ENCODE data around the gene HIBADH. TPM values are rescaled to one million over a fixed set of nuclear protein-coding genes. Genes with fewer than 3 reads are reported as not detected.
"Not testable (repeated sequence)": the region's sequence is repeated elsewhere in the genome, so short reads cannot be mapped to it uniquely, and the experiment has no call there.

Gene HIBADH
- total and polyA plus RNA-seq, 2 of the 4 experiments (the other 2 are of a cell fraction) = 36.6 to 52.5 TPM

GRCh38 chr7:27578169-27578568, 84.5 kb downstream of the HIBADH start:
- H3K27ac ChIP-seq (ENCODE audit: insufficient read depth, low read length); H2BK20ac ChIP-seq (ENCODE audit: low read depth, low read length); H4K20me1 ChIP-seq (ENCODE audit: insufficient read depth, low read length); H3K23ac ChIP-seq (ENCODE audit: low read depth, low read length); H3K9me3 ChIP-seq (ENCODE audit: control insufficient read depth, insufficient read depth, low read length); BruUV-seq (replicated peaks); H3K4me2 ChIP-seq (ENCODE audit: low read depth, low read length); H2AK5ac ChIP-seq (ENCODE audit: low read depth, low read length); H4K8ac ChIP-seq (ENCODE audit: low read depth in 2 of 2, low read length in 2 of 2); H3K36me3 ChIP-seq (ENCODE audit: control insufficient read depth, insufficient read depth, low read length); H3K18ac ChIP-seq (ENCODE audit: low read depth, low read length); H3K4ac ChIP-seq (ENCODE audit: low read depth, low read length); H2AK9ac ChIP-seq (replicated peaks; ENCODE audit: low read depth, low read length, poor library complexity); H4K91ac ChIP-seq (ENCODE audit: insufficient read depth, low read depth, low read length); in situ Hi-C loops (cut with MboI; ENCODE audit: low sequenced_read_pairs); H2BK5ac ChIP-seq (ENCODE audit: low read depth, low read length, poor library complexity, severe bottlenecking); dilution Hi-C loops (cut with HindIII; ENCODE audit: low sequenced_read_pairs, unreplicated experiment); H2AFZ ChIP-seq (replicated peaks; ENCODE audit: low read length, poor library complexity); POLR2A ChIA-PET (ENCODE audit: unreplicated experiment); H2BK120ac ChIP-seq (ENCODE audit: low read depth, low read length); H3K9me1 ChIP-seq (ENCODE audit: insufficient read depth, low read length); H3K27me3 ChIP-seq (ENCODE audit: control insufficient read depth, insufficient read depth, low read length); H3K9ac ChIP-seq (ENCODE audit: low read depth, low read length); ATAC-seq (ENCODE audit: low read depth); H3K79me1 ChIP-seq (ENCODE audit: low read depth in 1 of 2, low read length in 2 of 2); H3K4me1 ChIP-seq (ENCODE audit: control insufficient read depth, insufficient read depth, low read length); H2BK15ac ChIP-seq (ENCODE audit: low read depth, low read length); DNase-seq; H3K56ac ChIP-seq (ENCODE audit: extremely low read depth, insufficient read depth, low read length); H3K4me3 ChIP-seq (ENCODE audit: insufficient read depth, low read depth, low read length); H4K5ac ChIP-seq (ENCODE audit: low read depth, low read length); H3K14ac ChIP-seq (replicated peaks; ENCODE audit: low read depth, low read length): not testable (repeated sequence)
- WGBS, 2 experiments (ENCODE audit: extremely low coverage in 2 of 2, insufficient read length in 1 of 2) = no CpG with 5 or more reads among the region's 7 CpGs
- CTCF ChIA-PET = interaction anchor here (0.6 kb wide), 1 partner anchor 742 kb away, joined by 3 read pairs; no protein-coding TSS in a partner anchor
- peak; percentile 65 for TF ChIP-seq CEBPB (IDR thresholded peaks at IDR 0.05; ENCODE audit: low read depth, low read length)
- intact Hi-C loops (cut with micrococcal nuclease) = loop anchor here (5.0 kb wide), 1 partner anchor 194 kb away; no protein-coding TSS in a partner anchor

Measured in IMR-90 (cell line).